SW480 (cell line): ENCODE data around the gene PARP9.
A peak's percentile ranks its signal among the peaks of the same experiment; 100 is the strongest.
"Not testable (repeated sequence)": the region's sequence is repeated elsewhere in the genome, so short reads cannot be mapped to it uniquely, and the experiment has no call there.

Experiments
- DNase-seq: peaks from one replicate; pipeline ENCODE4 v3.0.0-alpha.2; 2016; ENCODE audit warnings: low spot score

The PARP9 gene

GRCh38 chr3:122520861-122521260 lies 43.2 kb downstream of the PARP9 start:
- DNase-seq: no peak

DNA sequence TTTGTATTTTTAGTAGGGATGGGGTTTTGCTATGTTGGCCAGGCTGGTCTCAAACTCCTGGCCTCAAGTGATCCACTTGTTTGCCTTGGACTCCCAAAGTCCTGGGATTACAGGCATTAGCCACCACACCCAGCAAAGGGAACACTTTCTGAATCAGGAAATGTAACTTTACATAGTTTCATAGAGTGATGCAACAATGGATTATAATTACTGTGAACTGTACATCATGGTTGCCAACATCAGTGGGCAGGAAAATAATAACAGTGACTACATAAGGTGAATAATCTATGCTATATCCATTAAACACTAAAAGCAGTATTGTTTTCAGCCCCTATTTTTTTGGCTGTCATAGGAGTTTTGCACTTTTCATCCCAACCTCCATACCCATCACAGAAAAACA lies 44.4 kb downstream of the PARP9 start:
- no peak for DNase-seq

- DNase-seq: no peak
Measured at GRCh38 chr3:122516846-122517360, 47.2 kb downstream of the PARP9 start.

DNA sequence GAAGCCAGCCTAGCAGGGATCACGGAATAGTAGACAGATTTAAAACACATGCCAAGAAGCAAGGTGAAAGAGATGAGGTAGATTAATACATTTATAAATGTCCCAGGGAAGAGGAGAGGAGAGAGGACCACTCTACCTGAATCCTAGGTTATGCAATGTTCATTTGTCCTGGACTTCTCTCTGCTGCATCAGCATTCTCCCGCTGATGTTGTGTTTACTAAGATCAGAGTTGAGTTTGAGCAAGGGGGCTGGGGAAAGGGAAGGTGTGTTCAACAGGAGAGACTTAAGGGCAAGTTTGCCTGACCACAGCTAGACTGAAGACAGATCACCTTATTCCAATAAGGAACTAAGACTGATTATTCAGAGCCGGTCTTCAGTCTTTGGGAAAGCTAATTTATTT lies 48.2 kb downstream of the PARP9 start:
- no peak for DNase-seq

DNA sequence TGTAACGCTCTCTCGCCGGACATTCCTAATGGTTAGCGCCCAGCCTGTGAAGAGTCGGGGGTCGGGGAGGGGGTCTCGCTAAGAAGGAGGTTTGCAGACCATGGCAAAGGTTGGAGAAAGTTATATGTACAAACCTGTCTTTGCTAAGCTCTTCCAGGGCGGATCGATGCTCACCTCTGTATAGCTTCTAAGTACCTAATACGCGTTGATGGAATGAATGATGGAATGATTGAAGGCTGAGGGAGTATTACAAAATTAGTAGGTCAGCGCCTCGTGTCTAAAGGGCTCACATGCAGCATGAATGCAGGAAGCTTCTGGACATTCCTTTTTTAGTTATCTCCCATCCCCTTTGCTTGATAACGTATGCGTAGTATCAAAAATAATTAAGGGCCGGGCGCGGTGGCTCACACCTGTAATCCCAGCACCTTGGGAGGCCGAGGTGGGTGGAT lies 49.1 kb downstream of the PARP9 start:
- DNase-seq: no peak

DNA sequence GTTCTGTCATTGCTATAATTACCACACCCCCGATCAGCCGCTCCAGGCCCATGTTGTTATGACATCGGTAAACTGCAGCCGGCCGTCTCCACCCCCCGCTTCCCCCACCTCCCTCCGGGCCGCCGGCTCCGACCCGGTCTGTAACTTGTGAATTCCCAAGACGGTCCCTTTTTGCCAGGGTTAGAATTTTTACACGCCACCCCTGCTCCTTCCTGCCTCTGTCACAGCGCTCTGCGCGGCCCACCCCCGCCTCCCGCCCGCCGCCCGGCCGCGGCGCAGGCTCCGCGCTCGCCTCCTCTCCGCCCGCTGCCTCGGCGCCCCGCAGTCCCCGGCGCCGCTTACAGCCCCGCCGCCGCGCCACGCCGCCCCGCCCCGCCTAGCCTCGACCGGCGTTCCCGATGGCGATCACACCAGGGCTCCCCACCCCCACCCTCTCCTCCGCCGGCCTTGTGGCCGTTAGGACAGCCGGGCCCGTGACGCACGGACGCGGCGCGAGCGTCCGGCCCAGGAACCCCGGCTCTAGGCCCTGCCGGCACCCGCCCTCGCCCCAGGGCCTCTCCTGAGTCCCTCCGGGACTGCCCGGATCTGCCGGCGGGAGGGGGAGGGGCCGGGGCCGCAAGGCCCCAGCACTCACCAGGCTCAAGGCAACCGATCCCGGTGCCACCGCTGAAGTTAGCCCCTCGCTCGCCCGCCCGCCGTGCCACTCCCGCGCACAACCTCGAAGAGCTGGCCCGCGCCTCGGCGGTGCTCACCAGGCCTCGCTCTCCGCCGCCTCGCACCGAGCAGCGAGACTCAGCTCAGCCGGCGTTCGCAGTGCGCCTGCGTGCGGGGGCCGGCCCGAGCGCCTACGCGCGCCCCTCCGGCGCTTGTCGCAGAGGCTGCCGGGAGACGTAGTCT lies 49.7 kb downstream of the PARP9 start, which contains the start of gene KPNA1:
TSS of gene KPNA1 (minus strand) at position 817 of the 897 bp plus-strand sequence. CDS start 18,374 bp downstream, outside the sequence.
- peak; percentile 81 for DNase-seq

- DNase-seq: no peak
Measured at GRCh38 chr3:122513386-122514122, 50.5 kb downstream of the PARP9 start.

GRCh38 chr3:122512284-122512683 lies 51.8 kb downstream of the PARP9 start:
- no peak for DNase-seq

DNA sequence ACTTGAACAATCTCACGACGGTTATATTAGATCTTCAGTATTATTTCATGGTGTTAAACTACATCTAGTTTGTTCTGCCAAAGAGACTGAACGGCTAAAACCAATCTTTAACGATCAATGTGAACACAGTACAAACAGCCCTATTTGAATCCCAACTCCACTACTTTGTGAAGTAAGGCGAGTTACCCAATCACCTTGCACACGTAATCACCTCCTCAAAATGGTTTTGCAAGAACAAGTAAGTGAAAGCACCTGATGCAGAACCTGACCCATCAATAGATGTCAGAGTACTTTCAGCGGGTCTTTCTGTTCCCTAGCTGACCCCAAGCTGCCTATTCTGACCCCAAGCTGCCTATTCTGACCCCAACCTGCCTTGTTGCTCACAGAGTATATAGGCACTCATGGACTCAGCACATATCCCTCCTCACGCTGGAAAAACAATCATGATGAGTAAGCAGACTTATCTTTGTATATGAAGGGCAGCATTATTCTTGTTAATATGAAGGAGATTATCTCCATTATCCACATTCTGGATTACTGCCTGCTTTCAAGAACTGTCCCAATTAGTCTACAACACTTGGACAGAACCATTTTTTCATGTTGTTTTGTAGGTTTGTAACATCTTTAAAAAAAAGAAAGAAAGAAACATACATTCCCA lies 53.1 kb downstream of the PARP9 start:
- DNase-seq: no peak

DNA sequence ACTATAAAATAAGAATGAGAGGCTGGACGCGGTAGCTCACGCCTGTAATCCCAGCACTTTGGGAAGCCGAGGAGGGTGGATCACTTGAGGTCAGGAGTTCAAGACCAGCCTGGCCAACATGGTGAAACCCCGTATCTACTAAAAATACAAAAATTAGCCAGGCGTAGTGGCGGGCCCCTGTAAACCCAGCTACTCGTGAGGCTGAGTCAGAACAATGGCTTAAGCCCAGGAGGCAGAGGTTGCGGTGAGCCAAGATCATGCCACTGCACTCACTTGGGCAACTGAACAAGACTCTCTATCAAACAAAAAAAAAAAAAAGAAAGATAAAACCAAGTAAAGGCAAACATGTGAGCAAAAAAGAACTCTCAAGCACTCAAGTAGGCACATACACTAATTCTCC lies 55.2 kb downstream of the PARP9 start:
- DNase-seq: not testable (repeated sequence)

GRCh38 chr3:122508135-122508914 lies 55.8 kb downstream of the PARP9 start:
- no peak for DNase-seq

- no peak for DNase-seq
Measured at GRCh38 chr3:122506450-122506849, 57.6 kb downstream of the PARP9 start.

DNA sequence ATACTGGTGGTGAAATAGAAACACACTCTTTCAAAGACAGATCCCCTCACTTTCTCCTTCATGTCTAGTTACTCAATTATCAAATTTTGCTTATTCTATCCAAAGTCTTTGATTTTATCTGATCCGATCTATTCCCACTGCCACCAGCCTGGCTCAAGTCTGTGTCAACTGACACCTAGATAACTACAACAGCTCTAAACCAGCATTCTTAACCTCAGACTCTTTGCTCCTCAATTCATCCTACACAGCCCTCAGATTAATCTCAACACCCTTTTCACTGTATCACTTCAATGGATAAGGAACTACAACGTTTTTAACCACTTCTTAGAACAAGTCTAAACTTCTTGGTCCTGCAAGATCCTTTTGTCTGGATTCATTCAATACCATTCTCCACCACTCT lies 58.4 kb downstream of the PARP9 start:
- no peak for DNase-seq

DNA sequence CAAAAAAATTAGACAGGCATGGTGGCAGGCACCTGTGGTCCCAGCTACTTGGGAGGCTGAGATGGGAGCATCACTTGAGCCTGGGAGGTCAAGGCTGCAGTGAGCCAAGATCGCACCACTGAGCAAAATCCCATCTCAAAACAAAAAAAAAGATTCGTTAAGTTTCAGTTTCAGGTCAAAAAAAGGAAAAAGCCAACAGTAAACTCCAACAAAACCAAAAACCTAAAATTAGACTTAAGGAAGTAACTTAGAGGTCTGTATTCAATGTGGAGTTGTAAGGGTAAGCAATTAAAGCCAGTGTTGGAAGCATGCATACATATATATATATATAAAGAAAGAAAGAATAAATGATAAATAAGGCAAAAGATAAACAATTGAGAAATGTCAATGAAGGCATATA lies 61.2 kb downstream of the PARP9 start:
- no peak for DNase-seq

DNA sequence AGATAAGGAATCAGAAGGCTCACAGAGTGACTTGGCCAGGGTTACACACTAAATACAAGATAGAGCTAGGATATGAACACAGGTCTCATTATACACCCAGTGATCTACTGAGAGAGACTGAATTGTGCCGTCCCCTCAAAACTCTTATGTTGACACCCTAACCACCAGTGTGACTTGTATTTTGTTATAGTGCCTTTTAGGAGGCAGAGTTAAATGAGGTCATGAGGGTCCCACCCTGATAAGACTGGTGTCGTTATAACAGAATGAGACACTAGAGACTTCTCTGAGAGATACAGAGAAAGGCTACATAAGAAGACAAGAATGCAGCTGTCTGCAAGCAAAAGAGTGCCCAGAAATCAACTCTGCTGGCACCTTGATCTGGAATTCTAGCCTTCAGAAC lies 62.0 kb downstream of the PARP9 start:
- DNase-seq: no peak

DNA sequence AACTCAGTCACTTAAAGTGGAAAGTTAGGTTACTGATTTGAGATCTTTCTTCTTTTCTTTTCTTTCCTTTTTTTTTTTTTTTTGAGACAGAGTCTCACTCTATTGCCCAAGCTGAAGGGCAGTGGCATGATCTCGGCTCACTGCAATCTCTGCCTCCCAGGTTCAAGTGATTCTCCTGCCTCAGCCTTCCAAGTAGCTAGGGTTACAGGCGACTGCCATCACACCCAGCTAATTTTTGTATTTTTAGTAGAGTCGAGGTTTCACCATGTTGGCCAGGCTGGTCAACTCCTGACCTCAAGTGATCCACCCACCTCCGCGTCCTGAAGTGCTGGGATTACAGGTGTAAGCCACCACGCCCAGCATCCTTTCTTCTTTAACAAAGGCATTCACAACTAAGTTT lies 63.1 kb downstream of the PARP9 start:
- DNase-seq: not testable (repeated sequence)

GRCh38 chr3:122498152-122498551 lies 65.9 kb downstream of the PARP9 start:
- DNase-seq: no peak

DNA sequence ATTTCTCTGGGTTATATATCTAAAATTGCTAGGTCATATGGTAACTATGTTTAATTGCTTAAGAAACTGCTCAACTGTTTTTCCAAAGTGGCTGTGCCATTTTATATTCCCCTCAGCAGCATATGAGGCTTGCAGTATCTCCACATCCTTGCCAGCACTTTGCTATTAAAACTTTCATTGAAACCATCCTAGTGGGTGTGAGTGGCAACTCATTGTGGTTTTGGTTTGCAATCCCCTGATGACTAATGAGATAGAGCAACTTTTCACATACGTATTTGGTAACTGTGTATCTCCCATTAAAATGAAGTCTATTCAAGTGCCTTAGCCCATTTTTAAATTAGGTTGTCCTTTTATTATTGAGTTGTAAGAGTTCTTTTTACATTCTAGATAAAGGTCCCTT lies 66.7 kb downstream of the PARP9 start:
- DNase-seq: peak; percentile 81

DNA sequence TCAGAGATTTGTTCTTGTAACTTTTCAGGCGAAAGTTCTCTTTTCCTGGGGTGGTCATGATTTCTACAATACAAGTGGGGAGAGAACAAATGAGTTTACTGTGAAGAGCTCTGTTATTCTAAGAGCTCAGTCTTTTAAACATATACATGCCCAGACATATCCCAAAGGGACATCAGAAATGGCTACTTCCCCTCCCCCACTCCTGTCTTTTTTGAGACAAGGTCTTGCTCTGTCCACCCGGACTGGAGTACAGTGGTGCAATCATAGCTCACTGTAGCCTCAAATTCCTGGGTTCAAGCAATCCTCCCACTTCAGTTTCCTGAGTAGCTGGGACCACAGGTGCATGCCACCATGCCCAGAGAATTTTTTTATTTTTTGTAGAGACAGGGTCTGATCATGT lies 67.6 kb downstream of the PARP9 start:
- no peak for DNase-seq

DNA sequence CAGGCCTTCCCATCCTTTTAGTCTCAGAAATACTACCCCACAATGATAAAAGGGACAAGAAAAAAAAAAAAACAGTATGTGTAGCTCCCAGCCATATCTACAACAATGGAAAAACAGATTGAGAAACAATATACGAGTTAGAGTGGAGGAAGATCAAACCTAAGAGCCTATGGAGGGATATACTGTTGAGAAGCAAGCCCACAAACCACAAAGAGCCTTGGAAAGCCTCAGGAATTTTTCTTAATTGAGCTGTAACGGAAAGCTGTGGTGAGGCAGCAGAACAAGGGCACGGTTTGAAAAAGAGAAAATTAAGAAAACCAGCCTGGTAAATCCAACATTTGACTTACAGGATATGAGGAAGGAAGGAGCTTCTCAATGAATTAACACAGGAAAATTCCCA lies 70.8 kb downstream of the PARP9 start:
- peak; percentile 51 for DNase-seq

- DNase-seq: no peak
Measured at GRCh38 chr3:122488262-122488973, 75.7 kb downstream of the PARP9 start.
